ENCODE data around the gene WT1. TPM values are rescaled to one million over a fixed set of nuclear protein-coding genes. Genes with fewer than 3 reads are reported as not detected.

WT1 gene
- total RNA-seq, 1 donor: 16.4 TPM

DNA sequence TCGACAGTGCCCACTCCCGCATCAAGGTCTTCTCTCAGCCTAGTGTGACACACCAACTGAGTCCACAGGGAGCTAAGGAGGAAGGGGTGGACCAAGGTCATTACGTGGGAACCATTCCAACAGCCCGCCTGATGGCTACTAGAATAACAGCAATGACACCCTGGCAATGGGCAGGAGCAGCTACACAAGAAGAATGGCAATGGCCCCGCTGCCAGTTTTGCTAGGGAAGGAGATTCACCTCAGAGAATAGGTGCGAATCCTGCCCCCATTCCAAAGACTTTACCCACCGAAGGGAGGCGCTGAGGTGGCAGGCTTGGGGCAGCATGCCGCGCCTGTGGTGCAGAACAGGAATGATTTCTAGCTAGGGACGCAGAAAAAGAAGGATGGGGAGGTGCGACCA, 9.1 kb downstream of the WT1 start:
- no peak for TF ChIP-seq CTCF (IDR thresholded peaks at IDR 0.05; ENCODE audit: insufficient read depth, low read depth, low read length)
- no peak overlapping the region for H3K4me3 ChIP-seq (ENCODE audit: low read depth, low read length)
- no peak for DNase-seq (ENCODE audit: low read depth)

DNA sequence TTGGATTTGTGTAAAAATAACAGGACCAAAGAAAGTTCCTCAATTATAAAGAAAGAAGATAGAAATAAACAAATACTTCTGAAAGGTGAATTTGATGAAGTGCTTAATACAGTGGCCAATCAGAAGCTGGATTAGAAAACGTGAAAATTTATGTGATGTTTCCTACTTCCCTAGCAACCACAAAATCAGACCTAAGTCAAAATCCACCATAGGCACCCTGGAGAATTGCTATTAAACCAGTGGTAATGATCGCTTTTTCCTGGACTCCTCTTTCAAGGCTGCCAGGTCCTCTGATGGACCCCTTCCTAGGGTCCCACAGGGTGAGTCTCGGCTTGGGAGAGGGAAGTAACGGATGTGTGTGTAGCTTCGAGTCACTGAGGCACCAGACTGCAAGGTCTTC, 9.6 kb downstream of the WT1 start:
- no peak for TF ChIP-seq CTCF (IDR thresholded peaks at IDR 0.05; ENCODE audit: insufficient read depth, low read depth, low read length)
- DNase-seq (ENCODE audit: low read depth): no peak
- H3K4me3 ChIP-seq (ENCODE audit: low read depth, low read length): no peak overlapping the region

GRCh38 chr11:32422545-32422944, 12.8 kb downstream of the WT1 start:
- no peak for DNase-seq (ENCODE audit: low read depth)
- no peak overlapping the region for H3K4me3 ChIP-seq (ENCODE audit: low read depth, low read length)
- TF ChIP-seq CTCF (IDR thresholded peaks at IDR 0.05; ENCODE audit: insufficient read depth, low read depth, low read length): no peak

DNA sequence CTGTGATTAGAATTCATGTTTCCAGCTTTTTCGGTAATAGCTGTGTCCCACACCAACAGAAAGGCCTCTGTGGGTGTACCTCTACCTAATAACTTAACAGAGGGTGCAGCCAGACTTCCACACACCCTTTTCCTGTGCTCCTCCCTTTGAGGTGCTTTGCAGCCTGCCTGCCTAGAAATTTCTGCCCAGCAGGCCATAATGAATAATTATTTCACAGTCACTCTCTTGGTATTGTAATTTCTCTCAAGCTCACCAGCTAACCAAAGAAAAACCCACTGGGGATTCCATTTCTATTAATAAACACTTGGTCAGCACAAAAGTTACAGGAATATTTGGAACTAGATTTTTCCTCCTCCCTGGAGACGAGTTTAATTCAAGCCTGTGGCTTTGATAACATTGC, 13.3 kb downstream of the WT1 start:
- DNase-seq (ENCODE audit: low read depth): no peak
- TF ChIP-seq CTCF (IDR thresholded peaks at IDR 0.05; ENCODE audit: insufficient read depth, low read depth, low read length): no peak

GRCh38 chr11:32420937-32421901, 14.1 kb downstream of the WT1 start:
- no peak overlapping the region for H3K4me3 ChIP-seq (ENCODE audit: low read depth, low read length)
- no peak for DNase-seq (ENCODE audit: low read depth)
- no peak for TF ChIP-seq CTCF (IDR thresholded peaks at IDR 0.05; ENCODE audit: insufficient read depth, low read depth, low read length)

More for the DNA sequence above, 13.3 kb downstream of the WT1 start:
- no peak overlapping the region for H3K4me3 ChIP-seq (ENCODE audit: low read depth, low read length)

- no peak for DNase-seq (ENCODE audit: low read depth)
- TF ChIP-seq CTCF (IDR thresholded peaks at IDR 0.05; ENCODE audit: insufficient read depth, low read depth, low read length): no peak
Measured at GRCh38 chr11:32420139-32420538, 15.2 kb downstream of the WT1 start.

More at GRCh38 chr11:32420139-32420538, 15.2 kb downstream of the WT1 start:
- H3K4me3 ChIP-seq (ENCODE audit: low read depth, low read length): no peak overlapping the region
